Upper lobe of right lung (tissue), 1 donor: Measurements from ENCODE around the gene R3HDM2. TPM values are rescaled to one million over a fixed set of nuclear protein-coding genes. Genes with fewer than 3 reads are reported as not detected.
A peak's percentile ranks its signal among the peaks of the same experiment; 100 is the strongest.

Experiments used
- ATAC-seq: fragments of 200-7000 bp; cut with Tn5 transposase; one replicate; pipeline ENCODE4 v1.9.1; 2020; ENCODE audit warnings: mild to moderate bottlenecking, moderate library complexity
- DNase-seq: peaks from one replicate; pipeline ENCODE4 v3.0.0-alpha.2; 2020
- H3K27ac ChIP-seq: fragments of 200-600 bp; one replicate; pipeline ENCODE4 v1.8.0; 2022
- H3K27me3 ChIP-seq: fragments of 200-600 bp; one replicate; pipeline ENCODE4 v1.8.0; 2022; ENCODE audit warnings: mild to moderate bottlenecking
- H3K36me3 ChIP-seq: fragments of 200-600 bp; one replicate; pipeline ENCODE4 v1.8.0; 2022
- H3K4me1 ChIP-seq: fragments of 200-600 bp; one replicate; pipeline ENCODE4 v1.8.0; 2022
- H3K4me3 ChIP-seq: fragments of 200-600 bp; one replicate; pipeline ENCODE4 v1.8.0; 2022; ENCODE audit warnings: mild to moderate bottlenecking
- H3K9me3 ChIP-seq: fragments of 200-600 bp; one replicate; pipeline ENCODE4 v1.8.0; 2022
- intact Hi-C: fragments of 100-400 bp; cut with DNase I; formaldehyde crosslinking; loops from one replicate; pipeline ENCODE4 v1.11.0; 2022
- total RNA-seq: library from RNA; stranded (reverse); fragmentation: NEBNext Ultra II Directional; extraction: Animal tissue kit (Norgen Biotek cat#: 25700); gene quantifications from one replicate; pipeline ENCODE4 v1.2.1, GENCODE V29; 2021
- TF ChIP-seq, protein P1 (sequence below): fragments of 200-600 bp; IDR thresholded peaks from one replicate; pipeline ENCODE4 v1.8.0; 2022; ENCODE audit warnings: antibody characterized with exemption
- donor health status: DM: no; HTN: yes; CAD: no; lungs with severe emphysema.

Gene R3HDM2
- total RNA-seq, 1 donor from 2014 or later = 81.0 TPM

DNA sequence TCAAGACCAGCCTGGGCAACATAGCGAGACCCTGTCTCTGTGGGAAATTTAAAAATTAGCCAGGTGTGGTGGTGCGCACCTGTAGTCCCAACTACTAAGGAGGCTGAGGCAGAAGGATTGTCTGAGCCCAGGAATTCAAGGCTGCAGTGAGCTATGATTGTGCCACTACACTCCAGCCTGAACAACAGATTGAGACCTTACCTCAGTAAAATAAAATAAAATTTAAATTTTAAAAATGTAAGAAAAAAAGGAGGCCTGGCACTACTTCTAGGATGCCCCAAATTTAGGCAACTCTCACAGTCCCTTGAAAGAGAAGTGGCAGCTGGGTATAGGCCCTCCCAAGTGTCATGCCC lies 23.3 kb upstream of the R3HDM2 start:
- TF ChIP-seq, protein P1, sequence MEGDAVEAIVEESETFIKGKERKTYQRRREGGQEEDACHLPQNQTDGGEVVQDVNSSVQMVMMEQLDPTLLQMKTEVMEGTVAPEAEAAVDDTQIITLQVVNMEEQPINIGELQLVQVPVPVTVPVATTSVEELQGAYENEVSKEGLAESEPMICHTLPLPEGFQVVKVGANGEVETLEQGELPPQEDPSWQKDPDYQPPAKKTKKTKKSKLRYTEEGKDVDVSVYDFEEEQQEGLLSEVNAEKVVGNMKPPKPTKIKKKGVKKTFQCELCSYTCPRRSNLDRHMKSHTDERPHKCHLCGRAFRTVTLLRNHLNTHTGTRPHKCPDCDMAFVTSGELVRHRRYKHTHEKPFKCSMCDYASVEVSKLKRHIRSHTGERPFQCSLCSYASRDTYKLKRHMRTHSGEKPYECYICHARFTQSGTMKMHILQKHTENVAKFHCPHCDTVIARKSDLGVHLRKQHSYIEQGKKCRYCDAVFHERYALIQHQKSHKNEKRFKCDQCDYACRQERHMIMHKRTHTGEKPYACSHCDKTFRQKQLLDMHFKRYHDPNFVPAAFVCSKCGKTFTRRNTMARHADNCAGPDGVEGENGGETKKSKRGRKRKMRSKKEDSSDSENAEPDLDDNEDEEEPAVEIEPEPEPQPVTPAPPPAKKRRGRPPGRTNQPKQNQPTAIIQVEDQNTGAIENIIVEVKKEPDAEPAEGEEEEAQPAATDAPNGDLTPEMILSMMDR = no peak
- H3K9me3 ChIP-seq = no peaks in the 10 kb centered on the region
- no peaks in the 10 kb centered on the region for H3K27me3 ChIP-seq
- no peak overlapping the region for H3K4me3 ChIP-seq
- ATAC-seq (no peak), DNase-seq (no peak)
- no peaks in the 10 kb centered on the region for H3K36me3 ChIP-seq
- H3K27ac ChIP-seq = no peak overlapping the region
- intact Hi-C loops = loop anchor here (5.0 to 10.0 kb wide), 2 partner anchors 147 to 189 kb away; no protein-coding TSS in a partner anchor
- peaks cover 6% of the 10 kb centered on the region for H3K4me1 ChIP-seq

DNA sequence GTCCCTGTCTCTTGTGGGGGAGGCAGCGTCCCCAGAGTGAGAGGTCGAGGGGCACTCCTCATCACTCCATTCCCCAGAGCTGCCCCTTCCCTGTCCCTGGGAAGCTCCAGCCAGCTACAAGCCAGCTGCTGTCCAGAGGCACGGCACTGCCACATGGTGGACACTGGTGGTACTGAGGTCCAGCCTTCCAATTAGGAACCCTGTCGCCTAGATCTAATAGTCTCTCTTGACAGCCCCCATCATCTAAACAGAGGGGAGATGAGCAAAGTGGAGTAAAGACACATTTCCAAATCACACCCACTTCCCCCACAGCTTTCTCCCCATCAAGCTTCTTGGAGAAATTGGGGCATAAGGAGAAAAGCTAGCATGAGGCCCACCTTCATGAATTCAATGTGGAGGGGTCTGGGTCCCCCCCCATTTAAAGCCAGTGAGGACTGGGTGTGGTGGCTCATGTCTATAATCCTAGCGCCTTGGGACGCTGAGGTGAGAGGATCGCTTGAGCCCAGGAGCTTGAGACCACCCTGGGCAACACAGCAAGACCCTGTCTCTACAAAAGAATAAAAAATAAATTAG lies 22.2 kb upstream of the R3HDM2 start:
- H3K27me3 ChIP-seq = no peaks in the 10 kb centered on the region
- H3K4me1 ChIP-seq = no peaks in the 10 kb centered on the region
- no peak overlapping the region for H3K4me3 ChIP-seq
- DNase-seq = peak; percentile 85
- TF ChIP-seq, protein P1 = peak; percentile 90
- intact Hi-C loops = loop anchor here (5.0 to 10.0 kb wide), 2 partner anchors 146 to 188 kb away; no protein-coding TSS in a partner anchor
- no peaks in the 10 kb centered on the region for H3K36me3 ChIP-seq
- no peaks in the 10 kb centered on the region for H3K9me3 ChIP-seq
- peak; percentile 91 for ATAC-seq
- no peak overlapping the region for H3K27ac ChIP-seq

DNA sequence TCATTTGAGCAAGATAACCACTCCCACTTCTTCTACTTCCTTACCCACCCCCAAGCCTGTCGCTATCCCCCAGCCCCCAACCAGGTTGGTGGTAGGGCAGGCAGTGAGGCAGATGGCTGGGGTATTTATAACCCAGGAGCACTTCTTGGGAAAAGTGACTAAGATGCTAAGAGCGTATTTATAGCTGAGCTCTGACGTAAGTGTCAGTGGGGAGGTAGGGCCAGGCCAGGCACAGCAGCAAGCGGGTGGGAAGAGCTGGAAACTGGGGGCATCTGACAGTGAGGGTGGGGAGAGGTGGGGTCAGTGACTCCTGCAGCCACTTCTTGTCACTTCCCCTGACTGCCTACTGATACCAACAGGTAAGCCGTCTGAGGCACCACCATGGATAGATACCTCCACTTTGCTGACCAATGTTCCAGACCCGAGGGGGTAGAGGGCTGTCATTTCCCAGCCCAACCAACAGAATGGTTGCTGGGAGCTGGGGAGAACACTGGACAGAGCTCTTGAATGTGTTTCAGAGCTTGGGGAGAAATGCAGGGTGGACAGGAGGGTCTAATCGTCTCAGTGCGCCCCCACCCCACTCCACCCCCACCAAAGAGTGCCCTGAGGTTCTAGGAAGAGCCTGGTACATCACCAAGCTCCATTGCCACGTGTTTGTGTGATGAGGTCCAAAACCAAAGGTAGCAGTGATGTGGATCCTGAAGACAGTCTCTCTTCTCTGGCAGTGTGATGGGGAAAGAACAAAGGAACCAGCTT lies 21.5 kb upstream of the R3HDM2 start:
- ATAC-seq = no peak
- H3K4me3 ChIP-seq = no peak overlapping the region
- no peaks in the 10 kb centered on the region for H3K27me3 ChIP-seq
- no peak overlapping the region for H3K27ac ChIP-seq
- no peak for DNase-seq
- TF ChIP-seq, protein P1 = no peak
- intact Hi-C loops = loop anchor here (5.0 to 10.0 kb wide), 2 partner anchors 145 to 188 kb away; no protein-coding TSS in a partner anchor
- no peaks in the 10 kb centered on the region for H3K4me1 ChIP-seq
- H3K36me3 ChIP-seq = no peaks in the 10 kb centered on the region
- H3K9me3 ChIP-seq = no peaks in the 10 kb centered on the region

DNA sequence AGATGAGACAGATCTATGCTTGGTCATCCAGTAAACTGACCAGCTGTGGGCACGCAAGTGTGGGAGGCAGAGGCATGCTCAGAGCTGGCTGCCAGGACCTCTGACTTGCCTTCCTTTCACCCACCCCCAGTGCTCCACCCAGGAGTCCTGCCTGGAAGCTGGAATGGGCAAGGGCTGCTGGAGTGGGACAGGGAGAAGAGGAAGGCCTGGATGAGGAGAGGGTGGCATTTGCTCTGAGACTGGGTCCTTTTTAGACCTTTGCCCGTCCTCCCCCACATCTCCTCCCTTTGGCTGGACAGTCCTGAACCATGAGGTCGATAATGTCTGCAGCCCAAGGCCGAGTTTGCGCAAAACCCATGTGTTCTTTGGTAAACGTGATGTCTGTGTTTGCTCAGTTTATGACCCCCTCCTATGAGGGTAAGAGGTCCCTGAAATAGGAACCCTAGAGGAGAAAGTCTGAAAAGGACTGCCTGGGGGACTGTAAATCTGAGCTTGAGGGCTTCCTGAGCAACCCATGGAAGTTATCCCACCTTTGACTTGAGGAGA lies 20.5 kb upstream of the R3HDM2 start:
- Histone ChIP-seq H3K27me3 (no peaks in the 10 kb centered on the region), H3K4me3 (no peak overlapping the region), H3K4me1 (no peaks in the 10 kb centered on the region), H3K36me3 (no peaks in the 10 kb centered on the region), H3K27ac (no peak overlapping the region), H3K9me3 (no peaks in the 10 kb centered on the region)
- no peak for ATAC-seq
- intact Hi-C loops = loop anchor here (5.0 to 10.0 kb wide), 2 partner anchors 144 to 187 kb away; no protein-coding TSS in a partner anchor
- TF ChIP-seq, protein P1 = no peak
- DNase-seq = no peak

DNA sequence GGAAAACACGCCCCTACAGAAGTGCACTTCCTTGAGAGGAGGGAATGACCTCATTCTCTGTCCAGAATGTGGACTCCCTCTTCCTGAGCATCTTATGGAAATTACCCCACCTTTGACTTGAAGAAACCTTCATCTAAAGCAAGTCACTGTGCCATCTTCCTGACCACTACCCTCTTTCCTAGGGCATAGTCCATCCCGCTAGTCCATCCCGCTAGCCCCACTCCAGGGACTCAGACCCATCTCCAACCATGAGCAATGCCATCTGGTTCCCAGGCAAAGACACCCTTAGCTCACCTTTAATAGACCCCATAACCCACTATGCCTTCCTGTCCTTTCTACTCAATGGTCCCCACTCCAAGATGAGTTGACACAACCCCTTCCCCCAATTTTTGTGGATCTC lies 19.2 kb upstream of the R3HDM2 start:
- DNase-seq = no peak
- Histone ChIP-seq H3K27ac (no peak overlapping the region), H3K9me3 (no peaks in the 10 kb centered on the region), H3K36me3 (no peaks in the 10 kb centered on the region), H3K27me3 (no peaks in the 10 kb centered on the region), H3K4me3 (no peak overlapping the region), H3K4me1 (no peaks in the 10 kb centered on the region)
- no peak for ATAC-seq
- TF ChIP-seq, protein P1 = no peak
- intact Hi-C loops = loop anchor here (5.0 to 10.0 kb wide), 2 partner anchors 143 to 185 kb away; no protein-coding TSS in a partner anchor
